ENCODE results near the gene PPRC1.
A peak's percentile ranks its signal among the peaks of the same experiment; 100 is the strongest.

- TF ChIP-seq POLR2A (IDR thresholded peaks at IDR 0.05): peak; percentile 42 to 89 (median 66)
- TF ChIP-seq, protein P1, sequence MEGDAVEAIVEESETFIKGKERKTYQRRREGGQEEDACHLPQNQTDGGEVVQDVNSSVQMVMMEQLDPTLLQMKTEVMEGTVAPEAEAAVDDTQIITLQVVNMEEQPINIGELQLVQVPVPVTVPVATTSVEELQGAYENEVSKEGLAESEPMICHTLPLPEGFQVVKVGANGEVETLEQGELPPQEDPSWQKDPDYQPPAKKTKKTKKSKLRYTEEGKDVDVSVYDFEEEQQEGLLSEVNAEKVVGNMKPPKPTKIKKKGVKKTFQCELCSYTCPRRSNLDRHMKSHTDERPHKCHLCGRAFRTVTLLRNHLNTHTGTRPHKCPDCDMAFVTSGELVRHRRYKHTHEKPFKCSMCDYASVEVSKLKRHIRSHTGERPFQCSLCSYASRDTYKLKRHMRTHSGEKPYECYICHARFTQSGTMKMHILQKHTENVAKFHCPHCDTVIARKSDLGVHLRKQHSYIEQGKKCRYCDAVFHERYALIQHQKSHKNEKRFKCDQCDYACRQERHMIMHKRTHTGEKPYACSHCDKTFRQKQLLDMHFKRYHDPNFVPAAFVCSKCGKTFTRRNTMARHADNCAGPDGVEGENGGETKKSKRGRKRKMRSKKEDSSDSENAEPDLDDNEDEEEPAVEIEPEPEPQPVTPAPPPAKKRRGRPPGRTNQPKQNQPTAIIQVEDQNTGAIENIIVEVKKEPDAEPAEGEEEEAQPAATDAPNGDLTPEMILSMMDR (IDR thresholded peaks at IDR 0.05 in 8 of 11, conservative IDR thresholded peaks at IDR 0.05 in 3 of 11): peak in 6 of 11 experiments; percentile 16 to 59 (median 36)
Observed at GRCh38 chr10:102120142-102120990, 12.5 kb upstream of the PPRC1 start, which contains the start of gene LDB1.

Measured in spleen (tissue), 7 donors.